RPMI7951 (cell line): ENCODE data around the gene FIGNL1. TPM values are rescaled to one million over a fixed set of nuclear protein-coding genes. Genes with fewer than 3 reads are reported as not detected.
A peak's percentile ranks its signal among the peaks of the same experiment; 100 is the strongest.
"Not testable (repeated sequence)": the region's sequence is repeated elsewhere in the genome, so short reads cannot be mapped to it uniquely, and the experiment has no call there.

Experiments used
- DNase-seq: peaks from one replicate; pipeline ENCODE4 v3.0.0-alpha.2; 2012; ENCODE audit warnings: low read depth
- total RNA-seq: library from RNA; depleted of rRNA; stranded (reverse); fragments of >200 nt; shearing (Covaris generic); gene quantifications from 2 replicates; pipeline ENCODE4 v1.2.3, GENCODE V29; 2014

FIGNL1 gene
- total RNA-seq, 1 experiment from 2014 or later: 72.3 TPM

DNA sequence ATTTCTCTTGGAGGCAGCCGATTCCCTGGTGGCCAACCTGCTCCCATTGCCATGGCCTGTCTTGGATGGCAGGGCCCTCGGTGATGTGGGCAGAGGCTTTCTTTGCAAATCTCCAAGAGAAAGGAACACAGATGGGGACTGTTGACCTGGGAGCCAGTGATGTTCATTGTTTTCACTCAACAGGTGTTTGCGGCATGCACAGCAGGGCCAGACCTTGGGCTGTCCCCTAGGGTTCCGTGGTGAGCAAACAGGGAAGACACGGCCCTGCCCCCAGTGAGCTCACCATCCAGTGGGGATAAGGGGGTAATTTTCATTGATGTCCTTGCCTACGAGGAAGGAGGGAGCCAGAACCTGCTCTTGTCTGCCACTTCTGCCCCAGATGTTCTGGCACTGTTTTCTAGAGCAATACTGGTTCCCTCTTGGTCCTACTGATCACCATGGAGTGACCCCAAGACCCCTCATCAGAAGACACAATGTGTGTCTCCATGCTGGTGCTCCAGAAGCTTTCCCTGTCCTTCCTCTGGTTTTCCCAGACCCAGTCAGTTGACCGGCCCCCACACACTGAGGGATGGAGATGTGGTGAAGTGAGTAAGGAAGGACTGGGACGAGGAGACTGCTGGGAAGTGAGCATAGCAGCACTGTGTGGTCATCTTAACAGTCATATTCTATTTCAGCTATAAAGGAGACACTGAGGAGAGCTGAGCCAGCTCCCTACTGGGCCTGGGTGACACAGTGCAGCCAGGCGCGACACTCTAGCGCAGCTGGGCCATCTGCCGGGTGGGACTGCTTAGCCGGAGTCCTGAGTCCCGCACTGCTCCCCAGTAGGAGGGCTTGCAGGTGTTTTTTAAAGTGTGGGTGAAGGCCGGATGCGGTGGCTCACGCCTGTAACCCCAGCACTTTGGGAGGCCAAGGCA lies 20.4 kb upstream of the FIGNL1 start:
- no peak for DNase-seq

GRCh38 chr7:50469181-50469580 lies 19.0 kb upstream of the FIGNL1 start:
- DNase-seq: no peak

DNA sequence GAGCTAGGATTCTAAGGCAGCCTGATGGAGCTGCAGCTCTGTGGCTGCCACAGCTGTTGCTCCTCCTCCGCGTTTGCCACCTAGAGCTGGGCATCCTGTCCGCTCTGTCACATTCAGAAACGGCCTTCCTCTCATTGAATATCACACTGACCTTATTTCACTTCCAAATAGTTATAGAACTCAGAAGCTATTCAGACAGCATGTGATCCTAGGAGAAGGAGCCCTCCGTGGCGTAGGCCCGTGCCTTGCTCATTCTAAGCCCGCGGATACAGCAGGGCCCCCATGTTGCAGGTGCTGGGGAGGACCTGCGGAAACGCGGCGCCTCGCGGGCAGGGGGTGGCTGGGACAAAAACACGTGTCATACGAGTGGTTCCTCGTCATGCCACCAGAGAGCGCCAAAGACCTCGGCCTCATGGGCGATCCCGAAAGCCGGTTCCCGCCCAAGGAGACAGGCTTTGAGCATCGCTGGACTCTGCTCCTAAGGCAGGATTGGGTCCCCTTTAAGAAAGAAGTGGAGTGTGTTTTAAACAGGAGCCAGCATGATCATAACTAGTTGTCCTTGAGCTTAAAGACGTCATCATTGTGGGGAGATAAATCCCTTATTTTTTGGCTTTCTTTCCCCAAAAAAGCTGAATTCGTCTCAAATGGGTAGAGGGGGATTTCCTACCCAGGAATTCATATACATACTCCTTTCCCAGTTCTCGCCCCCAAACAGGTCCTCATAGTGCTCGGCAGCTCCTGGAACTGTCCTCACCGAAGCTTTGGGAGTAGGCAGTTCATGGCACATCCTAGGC lies 17.9 kb upstream of the FIGNL1 start:
- peak; percentile 82 for DNase-seq

GRCh38 chr7:50466815-50467585 lies 16.9 kb upstream of the FIGNL1 start:
- DNase-seq: no peak

DNA sequence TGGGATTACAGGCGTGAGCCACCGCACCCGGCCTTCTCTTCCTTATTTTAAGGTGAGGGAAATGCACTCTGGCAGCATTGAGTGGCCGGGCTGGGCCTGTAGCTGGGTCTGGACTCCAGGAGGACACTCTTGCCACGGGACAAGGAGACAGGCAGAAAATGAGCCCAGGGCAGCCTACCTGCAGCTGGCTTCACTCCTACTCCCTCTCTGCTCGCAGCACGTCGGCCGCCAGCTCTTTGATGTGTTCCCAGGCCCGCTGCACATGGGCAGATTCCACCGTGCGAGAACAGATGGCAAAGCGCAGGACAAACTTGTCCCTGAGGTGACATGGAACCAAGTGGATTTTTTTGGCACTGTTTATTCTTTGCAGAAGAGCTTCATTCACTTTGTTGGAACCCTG lies 12.9 kb upstream of the FIGNL1 start:
- no peak for DNase-seq

GRCh38 chr7:50462361-50462760 lies 12.2 kb upstream of the FIGNL1 start:
- DNase-seq: no peak

DNA sequence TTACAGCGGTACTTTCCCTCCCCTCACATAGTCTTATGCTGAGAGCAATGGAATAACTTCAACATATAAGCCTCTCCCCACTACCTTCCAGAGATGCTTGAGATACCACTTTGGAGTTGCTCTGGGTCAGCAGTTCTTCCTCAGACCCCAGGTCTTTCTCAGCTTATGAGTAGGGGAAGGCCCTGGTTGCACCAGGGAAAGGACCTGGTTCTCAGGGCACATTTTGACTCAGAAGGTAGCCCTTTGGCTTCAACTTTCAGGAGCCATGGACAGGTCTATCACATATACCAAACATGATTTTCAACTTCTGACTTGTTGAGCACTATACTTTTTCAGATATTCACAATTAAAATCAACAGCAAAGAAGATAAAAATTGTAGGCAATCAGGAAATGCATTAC lies 11.5 kb upstream of the FIGNL1 start:
- DNase-seq: no peak

- not testable (repeated sequence) for DNase-seq
These were observed 9.0 kb upstream of the FIGNL1 start for GRCh38 chr7:50459183-50459582.

GRCh38 chr7:50458651-50459050 lies 8.5 kb upstream of the FIGNL1 start:
- not testable (repeated sequence) for DNase-seq

GRCh38 chr7:50456371-50457123 lies 6.4 kb upstream of the FIGNL1 start:
- no peak for DNase-seq

- no peak for DNase-seq
These were observed 5.5 kb upstream of the FIGNL1 start for GRCh38 chr7:50455658-50456057.

DNA sequence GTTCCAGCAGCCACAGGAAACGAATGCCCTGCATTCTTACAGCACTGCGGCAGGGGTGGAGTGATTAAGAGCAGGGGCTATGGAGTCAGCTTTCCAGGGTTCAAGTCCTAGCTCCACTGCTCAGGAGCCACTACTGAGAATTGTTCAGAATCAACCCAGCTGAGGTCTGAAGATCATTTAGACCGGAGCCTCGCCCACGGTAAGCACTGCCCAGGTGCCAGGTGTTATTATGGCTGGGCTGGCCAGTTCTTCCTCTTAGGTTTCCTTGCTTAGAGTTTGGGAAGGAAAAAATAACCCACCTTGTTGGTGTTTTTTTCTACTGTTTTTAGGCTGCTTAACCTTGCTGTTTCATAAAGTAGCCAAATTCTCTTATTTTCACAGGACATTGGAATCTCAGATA lies 4.8 kb upstream of the FIGNL1 start:
- no peak for DNase-seq

DNA sequence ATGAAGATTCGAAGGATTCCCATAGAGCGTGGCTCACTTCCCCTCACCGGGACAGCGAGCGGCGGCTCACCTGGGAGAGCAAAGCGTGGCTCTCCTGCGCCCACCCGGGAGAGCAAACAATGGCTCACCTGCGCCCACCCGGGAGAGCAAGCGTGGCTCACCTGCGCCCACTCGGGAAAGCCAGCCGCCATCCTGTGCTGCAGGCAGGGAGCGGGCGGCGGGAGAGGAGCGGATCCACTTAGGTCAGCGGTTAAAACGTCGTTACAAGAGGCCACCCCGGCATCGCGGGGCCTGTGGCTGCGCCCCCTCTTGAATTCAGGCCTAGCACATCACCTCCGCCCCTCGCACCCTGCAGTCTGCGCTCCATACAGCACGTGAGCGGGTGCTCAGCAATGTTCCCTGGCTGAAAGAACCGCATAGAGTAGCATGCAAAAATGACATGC lies 461 bp upstream of the FIGNL1 start:
- DNase-seq: no peak

DNA sequence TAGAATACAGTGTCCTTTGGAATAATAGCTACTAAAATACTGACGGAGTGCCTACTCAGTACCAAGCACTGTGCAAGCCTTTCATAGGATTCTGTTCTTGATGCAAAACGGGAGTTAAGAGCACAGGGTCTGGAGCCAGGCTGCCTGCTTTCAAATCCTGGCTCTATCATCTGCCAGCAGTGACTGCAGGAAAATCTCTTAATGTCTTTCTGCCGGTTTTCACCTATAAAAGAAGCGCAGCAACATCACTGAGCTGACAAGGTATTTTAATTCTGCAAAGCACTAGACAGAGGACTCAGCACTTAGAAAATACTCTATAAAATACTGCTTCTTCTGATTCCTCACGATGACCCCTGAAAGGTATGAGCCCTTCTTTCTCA lies 659 bp downstream of the FIGNL1 start:
- no peak for DNase-seq

GRCh38 chr7:50448823-50449222 lies 1.3 kb downstream of the FIGNL1 start:
- DNase-seq: no peak

- DNase-seq: peak; percentile 96
These were observed 3.6 kb downstream of the FIGNL1 start for GRCh38 chr7:50446542-50446960.

DNA sequence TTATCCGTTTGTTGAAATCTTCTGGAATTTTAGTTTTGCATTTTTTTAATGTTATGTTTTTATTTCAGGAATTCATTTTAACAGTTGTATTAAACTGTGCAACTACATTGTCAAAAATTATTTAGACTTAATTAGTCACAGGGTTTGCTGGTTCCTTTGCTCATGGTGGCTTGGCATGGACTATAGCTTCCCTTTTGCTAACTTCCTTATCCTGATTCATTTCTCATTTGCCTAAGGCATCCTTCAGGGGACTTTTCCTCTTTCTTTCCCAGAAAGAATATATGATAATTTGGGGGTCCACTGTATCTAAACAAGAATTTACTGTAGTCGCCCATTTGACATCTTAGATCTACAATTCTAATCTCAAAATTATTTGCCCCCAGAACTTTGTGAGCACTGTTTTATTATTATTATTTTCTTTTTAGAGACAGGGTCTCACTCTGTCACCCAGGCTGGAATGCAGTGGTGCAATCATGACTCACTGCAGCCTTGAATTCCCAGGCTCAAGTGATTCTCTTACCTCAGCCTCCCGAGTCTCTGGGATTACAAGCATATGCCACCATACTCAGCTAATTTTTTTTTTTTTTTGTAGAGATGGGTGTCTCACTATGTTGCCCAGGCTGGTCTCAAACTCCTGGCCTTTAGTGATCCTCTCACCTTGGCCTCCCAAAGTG lies 13.9 kb downstream of the FIGNL1 start:
- peak; percentile 89 for DNase-seq

- DNase-seq: no peak
These were observed 18.3 kb downstream of the FIGNL1 start for GRCh38 chr7:50431722-50432305.

- no peak for DNase-seq
These were observed 18.8 kb downstream of the FIGNL1 start for GRCh38 chr7:50431316-50431715.

- no peak for DNase-seq
These were observed 21.2 kb downstream of the FIGNL1 start for GRCh38 chr7:50428911-50429310.
